ENCODE data around the gene RMI2.
"Not testable (repeated sequence)": the region's sequence is repeated elsewhere in the genome, so short reads cannot be mapped to it uniquely, and the experiment has no call there.

Gene RMI2

DNA sequence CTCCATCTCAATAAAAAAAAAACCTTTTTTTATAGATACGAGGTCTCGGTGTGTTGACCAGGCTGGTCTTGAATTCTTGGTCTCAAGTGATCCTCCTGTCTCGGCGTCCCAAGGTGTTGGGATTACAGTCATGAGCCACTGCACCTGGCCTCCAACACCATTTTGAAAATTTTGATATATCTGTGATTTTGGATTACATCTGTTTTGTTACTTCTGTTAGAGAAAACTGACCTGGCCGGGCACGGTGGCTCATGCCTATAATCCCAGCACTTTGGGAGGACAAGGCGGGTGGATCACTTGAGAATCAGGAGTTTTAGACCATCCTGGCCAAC, 18.6 kb downstream of the RMI2 start:
- H3K4me3 ChIP-seq (replicated peaks in 1 of 2; ENCODE audit: low read depth in 2 of 2, low read length in 2 of 2) = no peak overlapping the region
- no peak for TF ChIP-seq CTCF (IDR thresholded peaks at IDR 0.05; ENCODE audit: low read depth, low read length)
- DNase-seq (ENCODE audit: low read depth in 2 of 2) = no peak

- no peak overlapping the region for H3K4me3 ChIP-seq (replicated peaks in 1 of 2; ENCODE audit: low read depth in 2 of 2, low read length in 2 of 2)
- TF ChIP-seq CTCF (IDR thresholded peaks at IDR 0.05; ENCODE audit: low read depth, low read length) = no peak
- peak in 1 of 2 donors; percentile 25 for DNase-seq (ENCODE audit: low read depth in 2 of 2)
Observed at GRCh38 chr16:11367483-11367906, 22.2 kb downstream of the RMI2 start.

- no peak overlapping the region for H3K4me3 ChIP-seq (replicated peaks in 1 of 2; ENCODE audit: low read depth in 2 of 2, low read length in 2 of 2)
- TF ChIP-seq CTCF (IDR thresholded peaks at IDR 0.05; ENCODE audit: low read depth, low read length) = no peak
- DNase-seq (ENCODE audit: low read depth in 2 of 2) = no peak
Observed at GRCh38 chr16:11370084-11370931, 25.0 kb downstream of the RMI2 start.

- H3K4me3 ChIP-seq (replicated peaks in 1 of 2; ENCODE audit: low read depth in 2 of 2, low read length in 2 of 2); DNase-seq (ENCODE audit: low read depth in 2 of 2): not testable (repeated sequence)
Observed at GRCh38 chr16:11370932-11371279, 25.6 kb downstream of the RMI2 start.

DNA sequence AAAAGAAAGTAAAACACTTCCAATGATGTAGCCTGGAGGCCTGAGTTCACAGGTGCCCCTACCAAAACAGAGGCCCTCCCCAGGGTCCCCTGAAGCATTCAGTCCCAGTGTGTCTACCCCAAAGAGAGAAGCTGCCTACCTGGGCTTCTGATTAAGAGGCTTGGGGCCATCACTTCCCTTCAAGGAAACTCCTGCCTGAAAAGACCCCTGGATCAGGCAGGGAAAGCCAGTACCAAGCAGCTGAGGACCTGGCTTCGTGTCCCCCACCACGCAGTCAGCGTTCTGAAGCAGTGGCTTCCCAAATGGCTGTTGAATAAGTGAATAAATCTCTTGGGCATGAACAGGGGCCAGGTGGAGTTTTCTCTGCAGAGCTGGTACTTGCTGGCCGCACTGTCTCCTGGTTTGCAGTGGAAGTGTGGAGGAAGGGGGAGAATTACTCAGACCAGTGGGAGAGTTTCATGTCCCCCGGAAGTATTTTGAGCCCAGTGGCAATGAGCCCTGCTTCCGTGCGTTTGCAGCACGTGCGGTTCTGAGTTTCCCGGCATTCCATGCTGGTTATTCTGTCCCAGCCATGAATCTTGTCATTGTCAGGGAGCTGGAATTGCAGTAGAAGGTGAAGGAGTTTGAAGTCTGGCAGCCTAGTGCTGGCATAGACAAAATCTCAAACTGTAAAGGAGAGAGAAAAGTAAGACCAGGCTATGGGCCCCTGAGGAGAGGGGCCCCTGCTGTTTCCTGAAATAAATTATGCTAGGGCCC, 27.0 kb downstream of the RMI2 start:
- DNase-seq (ENCODE audit: low read depth in 2 of 2) = no peak
- no peak for TF ChIP-seq CTCF (IDR thresholded peaks at IDR 0.05; ENCODE audit: low read depth, low read length)
- H3K4me3 ChIP-seq (replicated peaks in 1 of 2; ENCODE audit: low read depth in 2 of 2, low read length in 2 of 2) = no peak overlapping the region

DNA sequence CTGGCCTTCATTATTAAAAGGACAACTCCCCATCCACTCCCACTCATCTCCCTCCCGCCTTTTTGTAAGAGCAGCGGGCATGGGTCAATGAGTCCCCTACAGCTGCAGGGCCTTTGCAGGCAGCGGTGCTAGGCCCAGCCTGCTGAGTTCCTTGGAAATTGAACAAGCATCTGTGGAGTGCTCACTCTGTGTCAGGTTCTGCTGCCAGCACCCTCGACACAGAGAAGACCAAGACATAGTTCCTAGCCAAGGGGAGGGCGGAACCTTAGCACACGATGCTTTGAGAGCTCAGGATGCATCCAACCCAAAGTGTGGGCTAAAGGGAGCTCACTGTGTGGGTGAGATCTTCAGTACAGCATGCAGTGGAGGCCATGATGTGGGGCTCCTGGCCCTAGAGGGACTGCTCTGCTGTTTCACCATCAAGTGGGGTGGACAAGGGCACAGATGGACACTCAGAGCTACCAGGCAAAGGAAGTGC, 27.6 kb downstream of the RMI2 start:
- H3K4me3 ChIP-seq (replicated peaks in 1 of 2; ENCODE audit: low read depth in 2 of 2, low read length in 2 of 2) = no peak overlapping the region
- DNase-seq (ENCODE audit: low read depth in 2 of 2) = no peak
- TF ChIP-seq CTCF (IDR thresholded peaks at IDR 0.05; ENCODE audit: low read depth, low read length) = no peak

- no peak for DNase-seq (ENCODE audit: low read depth in 2 of 2)
- no peak for TF ChIP-seq CTCF (IDR thresholded peaks at IDR 0.05; ENCODE audit: low read depth, low read length)
- H3K4me3 ChIP-seq (replicated peaks in 1 of 2; ENCODE audit: low read depth in 2 of 2, low read length in 2 of 2) = no peak overlapping the region
Observed at GRCh38 chr16:11374255-11374654, 29.0 kb downstream of the RMI2 start.
